ENCODE data around the gene ATOH8. TPM values are rescaled to one million over a fixed set of nuclear protein-coding genes. Genes with fewer than 3 reads are reported as not detected.

ATOH8 gene
- total and polyA plus RNA-seq, 2 donors (not counting 3 experiments of a cell fraction or from before 2014, with no cell fraction given), result 10.3 to 12.8 TPM

DNA sequence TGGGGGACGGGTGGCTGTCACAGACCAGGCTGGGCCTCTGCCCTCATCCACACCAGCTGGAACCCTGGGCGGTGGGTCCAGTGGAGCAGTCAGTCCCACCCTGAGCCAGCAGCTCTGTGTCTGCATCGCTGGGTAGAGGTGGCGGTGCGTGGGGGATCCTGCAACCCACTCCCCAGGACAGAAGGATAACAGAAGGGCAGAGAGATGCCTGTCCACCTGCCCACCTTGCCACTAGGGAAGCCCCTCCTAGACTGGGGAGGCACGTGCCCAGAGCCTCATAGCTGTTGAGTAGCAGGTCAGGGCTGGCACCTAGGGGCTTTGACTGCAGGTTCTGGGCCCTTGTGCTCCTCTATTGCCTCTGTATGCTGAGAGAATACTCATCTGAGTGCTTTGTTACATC, 2.4 kb downstream of the ATOH8 start:
- TF ChIP-seq FOS (IDR thresholded peaks at IDR 0.05; ENCODE audit: borderline replicate concordance, insufficient read depth, low read length), result no peak
- no peak for TF ChIP-seq GATA2 (IDR thresholded peaks at IDR 0.05; ENCODE audit: insufficient read depth, insufficient read length, low read depth, low read length)
- TF ChIP-seq, protein P1, sequence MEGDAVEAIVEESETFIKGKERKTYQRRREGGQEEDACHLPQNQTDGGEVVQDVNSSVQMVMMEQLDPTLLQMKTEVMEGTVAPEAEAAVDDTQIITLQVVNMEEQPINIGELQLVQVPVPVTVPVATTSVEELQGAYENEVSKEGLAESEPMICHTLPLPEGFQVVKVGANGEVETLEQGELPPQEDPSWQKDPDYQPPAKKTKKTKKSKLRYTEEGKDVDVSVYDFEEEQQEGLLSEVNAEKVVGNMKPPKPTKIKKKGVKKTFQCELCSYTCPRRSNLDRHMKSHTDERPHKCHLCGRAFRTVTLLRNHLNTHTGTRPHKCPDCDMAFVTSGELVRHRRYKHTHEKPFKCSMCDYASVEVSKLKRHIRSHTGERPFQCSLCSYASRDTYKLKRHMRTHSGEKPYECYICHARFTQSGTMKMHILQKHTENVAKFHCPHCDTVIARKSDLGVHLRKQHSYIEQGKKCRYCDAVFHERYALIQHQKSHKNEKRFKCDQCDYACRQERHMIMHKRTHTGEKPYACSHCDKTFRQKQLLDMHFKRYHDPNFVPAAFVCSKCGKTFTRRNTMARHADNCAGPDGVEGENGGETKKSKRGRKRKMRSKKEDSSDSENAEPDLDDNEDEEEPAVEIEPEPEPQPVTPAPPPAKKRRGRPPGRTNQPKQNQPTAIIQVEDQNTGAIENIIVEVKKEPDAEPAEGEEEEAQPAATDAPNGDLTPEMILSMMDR (IDR thresholded peaks at IDR 0.05; ENCODE audit: extremely low read depth in 1 of 2, insufficient read depth in 1 of 2, low read depth in 1 of 2, low read length in 2 of 2), result no peak
- TF ChIP-seq EZH2 (IDR thresholded peaks at IDR 0.05; ENCODE audit: borderline replicate concordance, low read depth, low read length, severe bottlenecking), result no peak
- TF ChIP-seq POLR2A (IDR thresholded peaks at IDR 0.05; ENCODE audit: low read depth, low read length), result no peak
- TF ChIP-seq, protein P2, sequence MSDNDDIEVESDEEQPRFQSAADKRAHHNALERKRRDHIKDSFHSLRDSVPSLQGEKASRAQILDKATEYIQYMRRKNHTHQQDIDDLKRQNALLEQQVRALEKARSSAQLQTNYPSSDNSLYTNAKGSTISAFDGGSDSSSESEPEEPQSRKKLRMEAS (IDR thresholded peaks at IDR 0.05; ENCODE audit: insufficient read depth, insufficient read length), result no peak
- no peak for TF ChIP-seq POLR2AphosphoS5 (IDR thresholded peaks at IDR 0.05; ENCODE audit: insufficient read depth, low read depth, low read length)
- TF ChIP-seq JUN (IDR thresholded peaks at IDR 0.05; ENCODE audit: borderline replicate concordance, insufficient read depth, insufficient read length, low read depth), result no peak
- no peak for TF ChIP-seq MYC (IDR thresholded peaks at IDR 0.05; ENCODE audit: low read depth, low read length)
- H3K36me3 ChIP-seq (ENCODE audit: control insufficient read depth in 2 of 2, extremely low read depth in 1 of 2, insufficient read depth in 2 of 2, low read length in 2 of 2), result no peaks in the 10 kb centered on the region
- intact Hi-C loops (cut with micrococcal nuclease) (no loop called here), dilution Hi-C loops (cut with MboI; ENCODE audit: extremely low pct_ligation_motif_present, low sequenced_read_pairs) (no loop called here)
- peak overlapping the region; percentile 7 for H3K4me2 ChIP-seq (ENCODE audit: insufficient read depth, low read length)
- DNase-seq (ENCODE audit: low read depth, low spot score) (no peak), FAIRE-seq (no peak)
- peaks cover 20% of the 10 kb centered on the region for H3K79me2 ChIP-seq (ENCODE audit: control insufficient read depth, insufficient read depth, low read length)
- no peaks in the 10 kb centered on the region for H4K20me1 ChIP-seq (replicated peaks; ENCODE audit: control insufficient read depth, extremely low read depth, insufficient read depth, low read length)
- ChIA-PET CTCF (interaction anchor here (0.7 to 1.9 kb wide), 4 partner anchors 11 to 42 kb away, joined by 4 to 15 read pairs (median 4); no protein-coding TSS in a partner anchor), POLR2A (interaction anchor here (0.6 to 0.9 kb wide), 2 partner anchors 8 to 344 kb away, joined by 3 to 5 read pairs; no protein-coding TSS in a partner anchor)
- no TSS peak for BruUV-seq (replicated peaks)
- H3K27me3 ChIP-seq (ENCODE audit: control insufficient read depth in 2 of 2, insufficient read depth in 2 of 2, low read length in 2 of 2), result no peaks in the 10 kb centered on the region
- H3K27ac ChIP-seq (ENCODE audit: insufficient read depth, low read depth, low read length), result no peak overlapping the region
- H3K9me3 ChIP-seq (replicated peaks; ENCODE audit: control insufficient read depth, insufficient read depth, low read length), result no peaks in the 10 kb centered on the region
- no peaks in the 10 kb centered on the region for H3K9me1 ChIP-seq (replicated peaks; ENCODE audit: control insufficient read depth, extremely low read depth, insufficient read depth, low read length)
- peak overlapping the region in 1 of 3 experiments; percentile 67 for H3K4me3 ChIP-seq (replicated peaks in 1 of 3; ENCODE audit: insufficient read depth in 1 of 3, low read depth in 1 of 3, low read length in 3 of 3)
- no peak overlapping the region for H2AFZ ChIP-seq (ENCODE audit: low read depth, low read length)
- H3K4me1 ChIP-seq (ENCODE audit: control insufficient read depth, extremely low read depth, insufficient read depth, low read length), result peaks cover 13% of the 10 kb centered on the region
- no peak overlapping the region for H3K9ac ChIP-seq (replicated peaks; ENCODE audit: extremely low read depth, insufficient read depth, low read length)

Data from endothelial cell of umbilical vein (primary cell).